Measurements from ENCODE around the gene RHNO1. TPM values are rescaled to one million over a fixed set of nuclear protein-coding genes. Genes with fewer than 3 reads are reported as not detected.

The RHNO1 gene
- total RNA-seq, 1 donor from 2014 or later = 20.3 TPM

DNA sequence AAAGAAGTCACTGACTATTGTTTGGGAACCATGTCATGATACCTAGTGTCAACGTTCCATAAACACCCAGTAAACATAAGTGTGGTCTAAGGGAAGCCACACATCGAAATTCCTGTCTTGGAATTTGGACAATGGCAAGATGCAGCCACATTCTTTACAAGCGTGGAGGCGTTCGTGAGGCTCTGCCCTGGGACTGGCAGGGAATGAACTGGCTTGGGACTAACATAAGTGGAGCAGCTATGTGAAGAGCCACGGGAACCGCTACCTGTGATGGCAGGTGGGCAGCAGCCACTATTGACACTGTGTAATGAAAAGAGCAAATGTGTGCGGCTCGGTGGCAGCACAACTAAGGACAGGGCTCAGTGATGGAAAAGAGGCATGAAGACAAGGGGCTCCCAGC is 32.2 kb upstream of the RHNO1 start:
- H3K27me3 ChIP-seq (ENCODE audit: control insufficient read depth, insufficient read depth, low read length) = no peaks in the 10 kb centered on the region
- no peaks in the 10 kb centered on the region for H3K36me3 ChIP-seq (ENCODE audit: control insufficient read depth, insufficient read depth, low read length)
- TF ChIP-seq, protein P1, sequence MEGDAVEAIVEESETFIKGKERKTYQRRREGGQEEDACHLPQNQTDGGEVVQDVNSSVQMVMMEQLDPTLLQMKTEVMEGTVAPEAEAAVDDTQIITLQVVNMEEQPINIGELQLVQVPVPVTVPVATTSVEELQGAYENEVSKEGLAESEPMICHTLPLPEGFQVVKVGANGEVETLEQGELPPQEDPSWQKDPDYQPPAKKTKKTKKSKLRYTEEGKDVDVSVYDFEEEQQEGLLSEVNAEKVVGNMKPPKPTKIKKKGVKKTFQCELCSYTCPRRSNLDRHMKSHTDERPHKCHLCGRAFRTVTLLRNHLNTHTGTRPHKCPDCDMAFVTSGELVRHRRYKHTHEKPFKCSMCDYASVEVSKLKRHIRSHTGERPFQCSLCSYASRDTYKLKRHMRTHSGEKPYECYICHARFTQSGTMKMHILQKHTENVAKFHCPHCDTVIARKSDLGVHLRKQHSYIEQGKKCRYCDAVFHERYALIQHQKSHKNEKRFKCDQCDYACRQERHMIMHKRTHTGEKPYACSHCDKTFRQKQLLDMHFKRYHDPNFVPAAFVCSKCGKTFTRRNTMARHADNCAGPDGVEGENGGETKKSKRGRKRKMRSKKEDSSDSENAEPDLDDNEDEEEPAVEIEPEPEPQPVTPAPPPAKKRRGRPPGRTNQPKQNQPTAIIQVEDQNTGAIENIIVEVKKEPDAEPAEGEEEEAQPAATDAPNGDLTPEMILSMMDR (IDR thresholded peaks at IDR 0.05; ENCODE audit: insufficient read depth, low read length, poor library complexity, severe bottlenecking) = no peak
- no peak overlapping the region for H3K4me3 ChIP-seq (ENCODE audit: low read depth, low read length)
- DNase-seq (ENCODE audit: low read depth) = no peak

DNA sequence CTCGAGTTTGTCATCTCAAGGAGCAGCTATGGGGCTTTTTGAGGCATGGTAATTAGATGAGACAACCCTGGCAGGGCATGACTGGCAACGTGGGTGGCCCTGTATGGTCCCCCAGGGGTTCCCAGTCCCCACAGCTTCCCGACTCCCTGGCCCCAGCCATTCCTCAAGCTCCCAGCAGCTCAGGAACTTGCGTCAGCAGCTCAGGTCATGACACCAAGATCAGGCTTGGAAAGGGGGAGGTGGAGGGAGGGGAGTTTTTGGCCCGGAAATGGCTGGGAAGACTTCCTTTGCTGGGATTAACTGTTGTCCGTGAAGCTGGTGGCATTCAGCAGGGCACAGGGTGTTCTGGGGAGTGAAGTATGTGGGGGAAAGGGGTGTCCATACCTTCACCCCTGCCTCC is 31.7 kb upstream of the RHNO1 start:
- DNase-seq (ENCODE audit: low read depth) = no peak
- TF ChIP-seq, protein P1 (IDR thresholded peaks at IDR 0.05; ENCODE audit: insufficient read depth, low read length, poor library complexity, severe bottlenecking) = no peak
- no peaks in the 10 kb centered on the region for H3K36me3 ChIP-seq (ENCODE audit: control insufficient read depth, insufficient read depth, low read length)

DNA sequence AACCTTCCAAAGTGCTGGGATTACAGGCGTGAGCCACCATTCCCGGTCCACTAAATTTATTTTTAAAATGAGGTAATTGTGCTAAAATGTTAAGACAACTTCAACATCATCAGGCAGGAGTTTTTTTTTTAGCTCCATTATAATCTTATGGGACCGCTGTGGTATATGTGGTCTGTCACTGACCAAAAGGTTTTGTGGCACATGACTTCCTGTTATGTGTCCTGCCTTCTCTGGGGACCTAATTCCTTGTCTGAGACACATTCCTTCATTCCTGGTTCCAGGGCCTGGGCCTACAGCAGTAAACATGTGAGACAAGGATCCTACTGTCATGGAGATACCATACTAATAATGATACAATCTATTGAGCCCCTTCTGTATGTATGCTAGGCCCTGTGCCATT is 25.1 kb upstream of the RHNO1 start:
- TF ChIP-seq, protein P1 (IDR thresholded peaks at IDR 0.05; ENCODE audit: insufficient read depth, low read length, poor library complexity, severe bottlenecking) = no peak
- no peak for DNase-seq (ENCODE audit: low read depth)
- Histone ChIP-seq H3K36me3 (ENCODE audit: control insufficient read depth, insufficient read depth, low read length) (no peaks in the 10 kb centered on the region), H3K27me3 (ENCODE audit: control insufficient read depth, insufficient read depth, low read length) (no peaks in the 10 kb centered on the region), H3K4me3 (ENCODE audit: low read depth, low read length) (no peak overlapping the region)

More for the DNA sequence above, 31.7 kb upstream of the RHNO1 start:
- H3K27me3 ChIP-seq (ENCODE audit: control insufficient read depth, insufficient read depth, low read length) = no peaks in the 10 kb centered on the region
- no peak overlapping the region for H3K4me3 ChIP-seq (ENCODE audit: low read depth, low read length)

DNA sequence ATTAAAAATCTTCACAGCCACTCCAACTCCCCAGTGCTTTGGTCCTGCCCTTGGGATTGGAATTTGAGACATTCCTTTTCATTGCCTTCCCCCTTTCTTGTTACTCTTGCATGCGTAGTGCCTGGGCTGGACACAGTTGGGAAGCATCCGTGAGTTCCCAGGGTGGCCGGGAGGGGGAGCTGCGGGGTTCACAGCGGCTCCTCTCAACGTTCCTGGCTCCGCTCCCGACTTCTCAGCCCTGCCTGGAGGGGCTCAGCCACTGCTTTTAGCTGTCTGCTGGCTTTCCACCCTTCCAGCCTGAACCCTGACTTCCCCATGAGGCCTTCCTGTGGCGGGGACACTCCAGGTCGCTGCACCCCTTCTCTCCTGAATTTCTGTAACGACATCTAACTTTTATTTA is 23.4 kb upstream of the RHNO1 start:
- Histone ChIP-seq H3K36me3 (ENCODE audit: control insufficient read depth, insufficient read depth, low read length) (peaks cover 1% of the 10 kb centered on the region), H3K27me3 (ENCODE audit: control insufficient read depth, insufficient read depth, low read length) (no peaks in the 10 kb centered on the region), H3K4me3 (ENCODE audit: low read depth, low read length) (no peak overlapping the region)
- TF ChIP-seq, protein P1 (IDR thresholded peaks at IDR 0.05; ENCODE audit: insufficient read depth, low read length, poor library complexity, severe bottlenecking) = peak; percentile 95
- DNase-seq (ENCODE audit: low read depth) = no peak

DNA sequence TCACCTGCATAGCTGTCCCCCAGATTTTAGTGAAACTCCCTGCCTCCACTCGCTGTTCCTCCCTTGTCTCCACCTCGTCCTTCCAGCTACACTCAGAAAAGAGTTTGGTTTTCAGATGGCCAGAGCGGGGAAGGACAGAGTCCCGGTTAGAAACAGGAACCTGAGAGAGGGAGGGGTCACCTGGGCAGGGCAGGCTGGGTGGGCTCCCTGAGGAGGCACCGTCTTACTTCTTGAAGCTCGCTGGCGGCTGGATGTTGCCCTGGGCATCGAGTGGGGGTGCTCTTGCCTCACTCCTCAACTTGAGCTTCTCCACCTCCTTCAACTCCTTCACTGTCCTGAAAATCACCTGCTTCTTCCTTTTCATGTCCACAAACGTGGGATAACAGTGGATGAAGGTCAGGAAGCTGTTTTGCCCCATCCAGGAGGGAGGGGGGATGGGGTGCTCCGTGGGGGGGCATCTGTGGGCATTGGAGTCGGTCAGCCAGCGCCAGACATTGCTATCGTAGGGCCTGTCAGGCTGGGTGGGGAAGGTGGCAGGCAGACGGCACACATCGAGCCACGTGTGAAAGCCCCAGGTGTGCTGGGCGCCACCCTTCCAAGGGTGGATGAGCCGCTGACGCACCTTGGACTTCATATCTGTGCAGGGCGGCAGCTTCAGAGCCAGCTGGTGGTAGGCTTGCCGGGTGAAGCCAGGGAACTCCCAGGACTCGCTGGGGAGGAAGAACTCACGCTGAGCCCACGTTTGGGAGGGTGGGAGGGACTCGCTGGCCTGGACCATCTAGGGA is 22.2 kb upstream of the RHNO1 start:
- Histone ChIP-seq H3K4me3 (ENCODE audit: low read depth, low read length) (no peak overlapping the region), H3K27me3 (ENCODE audit: control insufficient read depth, insufficient read depth, low read length) (no peaks in the 10 kb centered on the region), H3K36me3 (ENCODE audit: control insufficient read depth, insufficient read depth, low read length) (peaks cover 1% of the 10 kb centered on the region)
- TF ChIP-seq, protein P1 (IDR thresholded peaks at IDR 0.05; ENCODE audit: insufficient read depth, low read length, poor library complexity, severe bottlenecking) = no peak
- no peak for DNase-seq (ENCODE audit: low read depth)

DNA sequence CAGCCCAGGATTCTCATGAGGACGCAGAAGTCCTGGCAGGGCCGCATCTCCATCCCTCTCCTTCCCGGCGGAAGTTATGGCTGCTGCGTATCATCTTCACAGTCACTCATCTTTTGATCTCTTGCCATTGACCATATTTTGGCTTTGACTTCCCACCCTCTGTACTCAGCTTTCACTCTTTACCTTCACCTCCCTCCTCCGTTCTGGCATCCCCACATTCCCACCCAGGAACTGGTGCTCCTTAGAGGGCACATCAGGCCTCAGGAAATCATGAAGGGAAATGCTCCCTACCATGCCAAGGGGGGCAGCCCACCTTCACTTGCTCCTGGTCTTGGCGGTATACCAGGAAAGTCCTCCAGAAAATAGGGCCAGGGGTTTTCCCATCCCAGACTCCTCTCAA is 21.5 kb upstream of the RHNO1 start:
- Histone ChIP-seq H3K27me3 (ENCODE audit: control insufficient read depth, insufficient read depth, low read length) (no peaks in the 10 kb centered on the region), H3K36me3 (ENCODE audit: control insufficient read depth, insufficient read depth, low read length) (peaks cover 1% of the 10 kb centered on the region), H3K4me3 (ENCODE audit: low read depth, low read length) (no peak overlapping the region)
- DNase-seq (ENCODE audit: low read depth) = no peak
- TF ChIP-seq, protein P1 (IDR thresholded peaks at IDR 0.05; ENCODE audit: insufficient read depth, low read length, poor library complexity, severe bottlenecking) = no peak
